HG03342 (cell line): Measurements from ENCODE around the gene GALNT12.

Source experiments
- ATAC-seq: cut with Tn5 transposase; IDR thresholded peaks from one replicate; pipeline ENCODE4 v1.9.1; 2021; ENCODE audit warnings: mild to moderate bottlenecking, moderate library complexity; ENCODE audit not compliant: unreplicated experiment

Gene GALNT12

GRCh38 chr9:98801561-98801960 lies 5.9 kb upstream of the GALNT12 start:
- ATAC-seq = no peak

- ATAC-seq = no peak
Observed at GRCh38 chr9:98801969-98802371, 5.5 kb upstream of the GALNT12 start.

- no peak for ATAC-seq
Observed at GRCh38 chr9:98804083-98804482, 3.4 kb upstream of the GALNT12 start.

- no peak for ATAC-seq
Observed at GRCh38 chr9:98805506-98806272, 1.8 kb upstream of the GALNT12 start.

- no peak for ATAC-seq
Observed at GRCh38 chr9:98806394-98807035, 955 bp upstream of the GALNT12 start.

- no peak for ATAC-seq
Observed at GRCh38 chr9:98807814-98808195, 335 bp downstream of the GALNT12 start.

GRCh38 chr9:98808411-98808815 lies 943 bp downstream of the GALNT12 start:
- no peak for ATAC-seq

GRCh38 chr9:98808875-98809274 lies 1.4 kb downstream of the GALNT12 start:
- no peak for ATAC-seq

GRCh38 chr9:98809311-98810101 lies 2.0 kb downstream of the GALNT12 start:
- ATAC-seq = no peak

GRCh38 chr9:98810102-98810842 lies 2.8 kb downstream of the GALNT12 start:
- ATAC-seq = no peak

- ATAC-seq = no peak
Observed at GRCh38 chr9:98811051-98811650, 3.7 kb downstream of the GALNT12 start.

GRCh38 chr9:98815391-98815951 lies 8.0 kb downstream of the GALNT12 start:
- ATAC-seq = no peak

GRCh38 chr9:98818764-98819163 lies 11.3 kb downstream of the GALNT12 start:
- no peak for ATAC-seq

- ATAC-seq = no peak
Observed at GRCh38 chr9:98819231-98819630, 11.8 kb downstream of the GALNT12 start.

GRCh38 chr9:98821831-98822230 lies 14.4 kb downstream of the GALNT12 start:
- no peak for ATAC-seq

GRCh38 chr9:98822661-98823060 lies 15.2 kb downstream of the GALNT12 start:
- ATAC-seq = no peak

GRCh38 chr9:98823666-98824334 lies 16.3 kb downstream of the GALNT12 start:
- no peak for ATAC-seq

GRCh38 chr9:98825414-98825813 lies 17.9 kb downstream of the GALNT12 start:
- no peak for ATAC-seq

- no peak for ATAC-seq
Observed at GRCh38 chr9:98826716-98827115, 19.2 kb downstream of the GALNT12 start.

- no peak for ATAC-seq
Observed at GRCh38 chr9:98829766-98830165, 22.3 kb downstream of the GALNT12 start.
